ENCODE data around the gene PSD. TPM values are rescaled to one million over a fixed set of nuclear protein-coding genes. Genes with fewer than 3 reads are reported as not detected.

Gene PSD
- total RNA-seq, 1 donor from 2014 or later = 88.5 TPM

DNA sequence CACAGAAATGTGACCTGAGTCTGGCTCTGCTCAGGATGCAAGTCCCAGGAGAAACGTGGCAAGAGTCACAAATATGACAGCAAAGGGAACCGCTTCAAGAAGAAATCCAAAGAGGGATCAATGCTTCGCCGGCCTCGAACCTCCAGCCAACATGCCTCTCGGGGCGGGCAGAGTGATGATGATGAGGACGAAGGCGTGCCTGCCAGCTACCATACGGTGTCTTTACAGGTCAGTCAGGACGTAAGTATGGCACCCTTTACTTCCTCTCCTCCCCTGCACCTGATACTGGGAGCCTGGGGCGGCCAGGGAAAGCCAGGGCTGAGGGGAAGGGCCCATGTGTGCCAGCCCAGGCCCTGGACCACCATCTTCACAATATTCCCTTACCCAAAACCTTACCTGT lies 41.7 kb downstream of the PSD start:
- Mint-ChIP-seq H3K36me3 (ENCODE audit: unreplicated experiment) (no peaks in the 10 kb centered on the region), H3K4me1 (ENCODE audit: low read depth, unreplicated experiment) (no peaks in the 10 kb centered on the region), H3K9me3 (ENCODE audit: unreplicated experiment) (no peaks in the 10 kb centered on the region), H3K27me3 (ENCODE audit: unreplicated experiment) (peaks cover 2% of the 10 kb centered on the region), H3K27ac (ENCODE audit: unreplicated experiment) (no peak overlapping the region), H3K4me3 (ENCODE audit: unreplicated experiment) (no peak overlapping the region)
- TF ChIP-seq, protein P1, sequence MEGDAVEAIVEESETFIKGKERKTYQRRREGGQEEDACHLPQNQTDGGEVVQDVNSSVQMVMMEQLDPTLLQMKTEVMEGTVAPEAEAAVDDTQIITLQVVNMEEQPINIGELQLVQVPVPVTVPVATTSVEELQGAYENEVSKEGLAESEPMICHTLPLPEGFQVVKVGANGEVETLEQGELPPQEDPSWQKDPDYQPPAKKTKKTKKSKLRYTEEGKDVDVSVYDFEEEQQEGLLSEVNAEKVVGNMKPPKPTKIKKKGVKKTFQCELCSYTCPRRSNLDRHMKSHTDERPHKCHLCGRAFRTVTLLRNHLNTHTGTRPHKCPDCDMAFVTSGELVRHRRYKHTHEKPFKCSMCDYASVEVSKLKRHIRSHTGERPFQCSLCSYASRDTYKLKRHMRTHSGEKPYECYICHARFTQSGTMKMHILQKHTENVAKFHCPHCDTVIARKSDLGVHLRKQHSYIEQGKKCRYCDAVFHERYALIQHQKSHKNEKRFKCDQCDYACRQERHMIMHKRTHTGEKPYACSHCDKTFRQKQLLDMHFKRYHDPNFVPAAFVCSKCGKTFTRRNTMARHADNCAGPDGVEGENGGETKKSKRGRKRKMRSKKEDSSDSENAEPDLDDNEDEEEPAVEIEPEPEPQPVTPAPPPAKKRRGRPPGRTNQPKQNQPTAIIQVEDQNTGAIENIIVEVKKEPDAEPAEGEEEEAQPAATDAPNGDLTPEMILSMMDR (IDR thresholded peaks at IDR 0.05; ENCODE audit: partially characterized antibody, unreplicated experiment) = no peak
- no peak for DNase-seq

DNA sequence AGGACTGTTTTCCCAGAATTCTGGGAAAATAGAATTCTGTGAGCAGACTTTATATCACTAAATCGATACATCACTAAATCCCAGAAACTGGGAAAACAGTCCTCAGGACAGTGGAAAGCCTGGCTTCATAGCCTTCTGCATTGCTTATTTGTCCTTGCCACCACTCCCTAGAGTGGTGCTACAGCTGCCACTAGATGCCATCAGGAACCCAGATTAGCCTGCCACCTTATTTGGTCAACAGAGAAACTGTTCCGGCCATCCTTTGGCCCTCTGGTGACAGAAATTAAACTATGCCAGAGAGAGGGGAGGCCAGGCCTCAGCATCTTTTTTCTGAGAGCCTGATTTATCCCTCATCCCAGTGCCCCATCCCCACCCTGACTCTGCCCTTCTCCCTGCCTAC lies 42.7 kb downstream of the PSD start:
- H3K4me3 Mint-ChIP-seq (ENCODE audit: unreplicated experiment) = no peak overlapping the region
- H3K4me1 Mint-ChIP-seq (ENCODE audit: low read depth, unreplicated experiment) = no peaks in the 10 kb centered on the region
- no peaks in the 10 kb centered on the region for H3K9me3 Mint-ChIP-seq (ENCODE audit: unreplicated experiment)
- TF ChIP-seq, protein P1 (IDR thresholded peaks at IDR 0.05; ENCODE audit: partially characterized antibody, unreplicated experiment) = no peak
- DNase-seq = no peak
- H3K27me3 Mint-ChIP-seq (ENCODE audit: unreplicated experiment) = peaks cover 2% of the 10 kb centered on the region
- H3K27ac Mint-ChIP-seq (ENCODE audit: unreplicated experiment) = no peak overlapping the region
- peaks cover 8% of the 10 kb centered on the region for H3K36me3 Mint-ChIP-seq (ENCODE audit: unreplicated experiment)

DNA sequence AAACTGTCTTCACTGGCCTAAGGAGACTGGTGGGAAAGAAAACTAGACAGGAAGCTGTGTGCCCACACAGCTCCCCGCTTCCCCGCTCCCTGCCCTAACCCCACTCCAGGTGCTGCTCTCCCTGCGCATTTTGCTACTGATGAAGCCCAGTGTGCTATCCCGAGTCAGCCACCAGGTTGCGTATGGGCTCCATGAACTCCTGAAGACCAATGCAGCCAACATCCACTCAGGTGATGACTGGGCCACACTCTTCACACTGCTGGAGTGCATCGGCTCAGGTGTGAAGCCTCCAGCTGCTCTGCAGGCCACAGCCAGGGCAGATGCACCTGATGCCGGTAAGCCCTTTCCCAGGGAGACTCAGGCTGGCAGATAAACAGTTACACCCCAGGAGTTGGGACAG lies 43.3 kb downstream of the PSD start:
- H3K4me3 Mint-ChIP-seq (ENCODE audit: unreplicated experiment) = no peak overlapping the region
- no peak for DNase-seq
- peaks cover under 1% of the 10 kb centered on the region for H3K27me3 Mint-ChIP-seq (ENCODE audit: unreplicated experiment)
- no peaks in the 10 kb centered on the region for H3K9me3 Mint-ChIP-seq (ENCODE audit: unreplicated experiment)
- no peaks in the 10 kb centered on the region for H3K4me1 Mint-ChIP-seq (ENCODE audit: low read depth, unreplicated experiment)
- H3K27ac Mint-ChIP-seq (ENCODE audit: unreplicated experiment) = no peak overlapping the region
- TF ChIP-seq, protein P1 (IDR thresholded peaks at IDR 0.05; ENCODE audit: partially characterized antibody, unreplicated experiment) = no peak
- peaks cover 14% of the 10 kb centered on the region for H3K36me3 Mint-ChIP-seq (ENCODE audit: unreplicated experiment)

DNA sequence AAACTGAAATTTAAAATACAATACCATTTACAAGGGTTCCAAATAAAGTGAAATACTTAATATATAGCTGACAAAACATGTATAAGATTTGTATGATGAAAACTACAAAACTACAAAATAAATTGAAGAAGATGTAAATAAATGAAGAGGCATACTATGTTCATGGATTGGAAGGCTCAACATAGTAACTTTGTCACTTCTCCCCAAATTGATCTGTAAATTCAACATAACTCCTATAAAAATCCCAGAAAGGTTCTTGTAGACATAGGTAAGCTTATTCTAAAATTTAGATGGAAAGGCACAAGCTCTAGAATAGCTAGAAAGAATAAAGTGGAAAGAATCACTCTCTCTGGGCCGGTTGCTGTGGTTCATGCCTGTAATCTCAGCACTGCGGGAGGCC lies 47.3 kb downstream of the PSD start:
- H3K4me1 Mint-ChIP-seq (ENCODE audit: low read depth, unreplicated experiment) = no peaks in the 10 kb centered on the region
- peaks cover 2% of the 10 kb centered on the region for H3K9me3 Mint-ChIP-seq (ENCODE audit: unreplicated experiment)
- H3K36me3 Mint-ChIP-seq (ENCODE audit: unreplicated experiment) = peaks cover 30% of the 10 kb centered on the region
- TF ChIP-seq, protein P1 (IDR thresholded peaks at IDR 0.05; ENCODE audit: partially characterized antibody, unreplicated experiment) = no peak
- H3K4me3 Mint-ChIP-seq (ENCODE audit: unreplicated experiment) = no peak overlapping the region
- H3K27ac Mint-ChIP-seq (ENCODE audit: unreplicated experiment) = no peak overlapping the region
- no peak for DNase-seq
- peaks cover 3% of the 10 kb centered on the region for H3K27me3 Mint-ChIP-seq (ENCODE audit: unreplicated experiment)

DNA sequence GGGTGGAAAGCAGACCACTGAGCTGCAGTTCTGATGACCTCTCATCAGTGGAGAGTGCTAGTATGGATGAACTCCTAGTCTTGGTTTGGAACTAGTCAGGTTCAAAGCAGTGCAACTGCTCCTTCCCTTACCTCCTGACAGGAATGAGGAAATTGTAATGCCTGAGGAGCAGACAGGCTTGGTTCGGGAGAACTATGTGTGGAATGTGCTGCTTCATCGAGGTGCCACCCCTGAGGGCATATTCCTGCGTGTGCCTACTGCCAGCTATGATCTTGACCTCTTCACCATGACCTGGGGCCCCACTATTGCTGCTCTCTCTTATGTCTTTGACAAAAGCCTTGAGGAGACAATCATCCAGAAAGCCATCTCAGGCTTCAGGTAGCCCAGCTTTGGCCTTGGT lies 50.5 kb downstream of the PSD start:
- no peak for DNase-seq
- H3K27ac Mint-ChIP-seq (ENCODE audit: unreplicated experiment) = no peak overlapping the region
- no peaks in the 10 kb centered on the region for H3K4me1 Mint-ChIP-seq (ENCODE audit: low read depth, unreplicated experiment)
- H3K36me3 Mint-ChIP-seq (ENCODE audit: unreplicated experiment) = peaks cover 30% of the 10 kb centered on the region
- H3K27me3 Mint-ChIP-seq (ENCODE audit: unreplicated experiment) = peaks cover 7% of the 10 kb centered on the region
- peaks cover 7% of the 10 kb centered on the region for H3K9me3 Mint-ChIP-seq (ENCODE audit: unreplicated experiment)
- TF ChIP-seq, protein P1 (IDR thresholded peaks at IDR 0.05; ENCODE audit: partially characterized antibody, unreplicated experiment) = no peak
- H3K4me3 Mint-ChIP-seq (ENCODE audit: unreplicated experiment) = no peak overlapping the region
